ENCODE measurements around the gene LRRC8D.

DNA sequence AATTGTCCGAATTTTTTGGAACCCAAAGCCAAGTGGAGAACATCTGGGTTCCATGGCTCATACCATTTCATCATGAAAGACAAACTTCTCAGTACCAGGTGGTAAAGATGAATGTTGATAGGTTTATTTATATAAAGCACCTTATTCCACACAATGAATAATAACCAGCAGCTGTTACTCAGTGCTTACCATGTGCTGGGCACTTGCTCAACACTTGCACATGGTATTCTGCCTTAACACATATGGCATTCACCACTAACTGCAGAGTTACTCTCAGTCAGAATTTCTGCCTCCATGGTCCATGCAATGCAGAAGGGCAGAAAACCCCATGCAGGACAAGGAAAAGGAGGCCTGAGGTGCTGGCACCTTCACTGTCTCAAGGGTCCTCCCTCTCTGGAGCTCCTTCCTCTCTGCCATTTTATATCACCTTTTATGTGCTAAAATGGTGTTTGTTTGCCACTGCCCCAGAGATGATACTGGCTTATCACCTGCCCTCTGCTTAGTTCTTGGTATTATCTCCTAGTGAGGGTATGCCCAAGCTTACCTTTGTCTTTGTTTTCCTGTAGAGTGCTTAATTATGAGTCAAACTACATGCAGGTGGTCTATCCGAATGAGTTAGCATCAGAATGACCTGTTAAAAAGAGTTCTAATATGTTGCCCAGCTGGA lies 97.4 kb downstream of the LRRC8D start:
- TF ChIP-seq, protein P1, sequence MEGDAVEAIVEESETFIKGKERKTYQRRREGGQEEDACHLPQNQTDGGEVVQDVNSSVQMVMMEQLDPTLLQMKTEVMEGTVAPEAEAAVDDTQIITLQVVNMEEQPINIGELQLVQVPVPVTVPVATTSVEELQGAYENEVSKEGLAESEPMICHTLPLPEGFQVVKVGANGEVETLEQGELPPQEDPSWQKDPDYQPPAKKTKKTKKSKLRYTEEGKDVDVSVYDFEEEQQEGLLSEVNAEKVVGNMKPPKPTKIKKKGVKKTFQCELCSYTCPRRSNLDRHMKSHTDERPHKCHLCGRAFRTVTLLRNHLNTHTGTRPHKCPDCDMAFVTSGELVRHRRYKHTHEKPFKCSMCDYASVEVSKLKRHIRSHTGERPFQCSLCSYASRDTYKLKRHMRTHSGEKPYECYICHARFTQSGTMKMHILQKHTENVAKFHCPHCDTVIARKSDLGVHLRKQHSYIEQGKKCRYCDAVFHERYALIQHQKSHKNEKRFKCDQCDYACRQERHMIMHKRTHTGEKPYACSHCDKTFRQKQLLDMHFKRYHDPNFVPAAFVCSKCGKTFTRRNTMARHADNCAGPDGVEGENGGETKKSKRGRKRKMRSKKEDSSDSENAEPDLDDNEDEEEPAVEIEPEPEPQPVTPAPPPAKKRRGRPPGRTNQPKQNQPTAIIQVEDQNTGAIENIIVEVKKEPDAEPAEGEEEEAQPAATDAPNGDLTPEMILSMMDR (IDR thresholded peaks at IDR 0.05 in 2 of 3, conservative IDR thresholded peaks at IDR 0.05 in 1 of 3; ENCODE audit: borderline replicate concordance in 1 of 3, insufficient read depth in 1 of 3, low read depth in 2 of 3, low read length in 2 of 3): no peak
- TF ChIP-seq YY1 (IDR thresholded peaks at IDR 0.05; ENCODE audit: extremely low read depth, insufficient replicate concordance, low read depth, low read length) (no peak), TCF7L2 (IDR thresholded peaks at IDR 0.05; ENCODE audit: borderline replicate concordance, extremely low read depth, insufficient read depth, insufficient read length) (no peak), POLR2AphosphoS5 (IDR thresholded peaks at IDR 0.05; ENCODE audit: low read depth, low read length) (no peak), POLR2A (IDR thresholded peaks at IDR 0.05; ENCODE audit: borderline replicate concordance, extremely low read depth, insufficient read depth, insufficient read length) (no peak), EGR1 (IDR thresholded peaks at IDR 0.05; ENCODE audit: low read depth) (no peak)
- TF ChIP-seq, protein P2, sequence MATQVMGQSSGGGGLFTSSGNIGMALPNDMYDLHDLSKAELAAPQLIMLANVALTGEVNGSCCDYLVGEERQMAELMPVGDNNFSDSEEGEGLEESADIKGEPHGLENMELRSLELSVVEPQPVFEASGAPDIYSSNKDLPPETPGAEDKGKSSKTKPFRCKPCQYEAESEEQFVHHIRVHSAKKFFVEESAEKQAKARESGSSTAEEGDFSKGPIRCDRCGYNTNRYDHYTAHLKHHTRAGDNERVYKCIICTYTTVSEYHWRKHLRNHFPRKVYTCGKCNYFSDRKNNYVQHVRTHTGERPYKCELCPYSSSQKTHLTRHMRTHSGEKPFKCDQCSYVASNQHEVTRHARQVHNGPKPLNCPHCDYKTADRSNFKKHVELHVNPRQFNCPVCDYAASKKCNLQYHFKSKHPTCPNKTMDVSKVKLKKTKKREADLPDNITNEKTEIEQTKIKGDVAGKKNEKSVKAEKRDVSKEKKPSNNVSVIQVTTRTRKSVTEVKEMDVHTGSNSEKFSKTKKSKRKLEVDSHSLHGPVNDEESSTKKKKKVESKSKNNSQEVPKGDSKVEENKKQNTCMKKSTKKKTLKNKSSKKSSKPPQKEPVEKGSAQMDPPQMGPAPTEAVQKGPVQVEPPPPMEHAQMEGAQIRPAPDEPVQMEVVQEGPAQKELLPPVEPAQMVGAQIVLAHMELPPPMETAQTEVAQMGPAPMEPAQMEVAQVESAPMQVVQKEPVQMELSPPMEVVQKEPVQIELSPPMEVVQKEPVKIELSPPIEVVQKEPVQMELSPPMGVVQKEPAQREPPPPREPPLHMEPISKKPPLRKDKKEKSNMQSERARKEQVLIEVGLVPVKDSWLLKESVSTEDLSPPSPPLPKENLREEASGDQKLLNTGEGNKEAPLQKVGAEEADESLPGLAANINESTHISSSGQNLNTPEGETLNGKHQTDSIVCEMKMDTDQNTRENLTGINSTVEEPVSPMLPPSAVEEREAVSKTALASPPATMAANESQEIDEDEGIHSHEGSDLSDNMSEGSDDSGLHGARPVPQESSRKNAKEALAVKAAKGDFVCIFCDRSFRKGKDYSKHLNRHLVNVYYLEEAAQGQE (IDR thresholded peaks at IDR 0.05; ENCODE audit: low read depth): no peak

Measured in HCT116 (cell line).